NCI-H1048 (cell line): ENCODE results near the gene FBXW11.

ENCODE experiments used
- DNase-seq: peaks from one replicate; lab custom pipeline; 2025; lab: John Stamatoyannopoulos, UW

FBXW11 gene

GRCh38 chr5:171841984-171842776, 164.3 kb downstream of the FBXW11 start:
- DNase-seq = no peak

GRCh38 chr5:171840711-171841522, 165.5 kb downstream of the FBXW11 start:
- no peak for DNase-seq

- DNase-seq = no peak
Observed at GRCh38 chr5:171840066-171840465, 166.4 kb downstream of the FBXW11 start.

DNA sequence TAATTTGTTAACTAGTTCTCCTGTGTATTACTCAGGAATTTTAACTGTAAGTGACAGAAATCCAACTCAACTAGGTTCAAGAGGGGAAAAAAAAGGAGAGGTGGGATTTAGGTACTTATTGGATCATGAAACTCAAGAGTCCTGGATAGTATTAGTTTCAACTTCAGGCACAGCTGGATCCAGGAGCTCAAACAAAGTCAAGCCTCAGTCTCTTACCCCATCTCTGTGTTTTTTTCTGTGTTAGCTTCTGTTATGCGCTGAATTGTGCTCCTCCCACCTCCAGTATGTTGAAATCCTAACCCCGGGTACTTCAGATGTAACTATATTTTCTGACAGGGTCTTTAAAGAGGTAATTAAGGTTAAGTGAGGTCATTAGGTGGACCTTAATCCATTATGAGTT, 167.3 kb downstream of the FBXW11 start:
- DNase-seq = no peak

DNA sequence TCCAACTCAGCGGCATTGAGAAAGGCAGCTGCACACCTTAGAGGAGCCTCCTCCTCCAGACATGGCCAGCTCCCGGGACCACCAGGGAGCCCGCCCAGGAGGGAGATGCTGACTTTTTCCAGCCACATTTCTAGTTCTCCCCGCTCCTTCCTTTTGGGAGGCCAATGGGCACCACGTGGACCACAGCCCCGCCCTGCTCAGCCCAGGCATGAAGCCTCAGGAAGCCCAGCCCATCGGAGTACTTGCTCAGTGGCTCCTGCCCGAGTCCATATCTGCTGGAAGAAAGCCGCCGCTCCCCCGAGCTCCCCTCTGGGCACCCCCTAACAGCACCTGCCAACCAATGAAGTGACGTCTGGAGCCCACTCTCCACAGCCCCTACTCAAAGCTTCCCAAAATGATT, 168.4 kb downstream of the FBXW11 start:
- no peak for DNase-seq

DNA sequence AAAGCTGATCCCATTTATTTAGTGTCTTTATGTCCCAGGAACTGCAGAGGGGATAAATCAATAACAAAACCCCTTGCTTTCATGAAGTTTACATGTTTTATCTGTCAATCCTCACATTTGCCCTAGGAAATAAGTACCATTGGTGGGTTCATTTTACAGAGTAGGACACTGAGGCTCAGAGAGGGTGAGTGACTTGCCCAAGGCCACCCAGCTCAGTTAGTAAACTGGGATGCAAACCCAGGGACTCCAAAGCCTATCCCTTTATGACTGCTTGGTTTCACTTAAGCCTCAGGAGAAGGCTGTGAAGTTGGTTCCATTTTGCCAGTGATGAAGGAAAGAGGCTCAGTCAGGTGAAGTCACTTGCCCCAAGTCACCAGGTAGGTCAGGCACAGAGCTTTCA, 168.9 kb downstream of the FBXW11 start:
- no peak for DNase-seq

GRCh38 chr5:171835066-171835465, 171.4 kb downstream of the FBXW11 start:
- DNase-seq = no peak

DNA sequence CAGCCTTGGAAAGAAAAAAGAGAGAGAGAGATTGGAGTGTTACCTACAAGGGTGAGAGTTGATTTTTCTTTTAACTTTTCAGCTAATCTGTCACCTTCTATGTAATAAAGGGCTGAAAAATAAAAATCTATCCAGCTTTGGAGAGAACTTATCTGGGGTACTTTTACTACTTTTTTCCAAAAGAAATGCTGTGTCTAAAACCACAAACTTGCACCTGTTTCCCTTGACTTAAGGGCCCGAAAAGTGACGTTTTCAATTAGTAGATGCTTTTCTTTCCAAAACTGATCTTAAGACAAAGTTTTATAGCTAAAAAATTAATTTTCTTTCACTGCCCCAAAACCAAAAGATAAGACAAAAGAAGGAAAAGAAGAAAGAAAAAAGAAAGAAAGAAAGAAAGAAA, 172.0 kb downstream of the FBXW11 start:
- DNase-seq = no peak

DNA sequence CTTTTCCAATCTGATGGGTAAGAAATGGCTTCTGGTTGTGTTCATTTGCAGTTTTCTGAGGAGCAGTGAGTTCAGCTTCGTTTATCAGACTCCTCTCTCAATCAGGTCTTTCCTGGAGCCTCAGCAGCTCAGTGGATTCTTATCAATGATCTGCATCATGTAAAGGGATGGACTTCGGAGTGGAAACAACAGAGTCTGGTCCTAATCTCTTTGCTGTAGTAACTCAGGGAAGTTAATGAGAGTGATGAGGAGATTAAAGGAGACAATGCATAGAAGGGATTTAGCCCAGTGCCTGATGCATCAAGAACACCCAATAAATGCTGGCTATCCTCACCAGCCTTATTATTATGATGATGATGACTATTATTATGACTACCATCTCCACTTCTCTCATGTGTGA, 173.7 kb downstream of the FBXW11 start:
- DNase-seq = no peak

- DNase-seq = no peak
Observed at GRCh38 chr5:171830686-171831085, 175.8 kb downstream of the FBXW11 start.

GRCh38 chr5:171827162-171827561, 179.3 kb downstream of the FBXW11 start:
- DNase-seq = no peak

GRCh38 chr5:171826132-171826531, 180.3 kb downstream of the FBXW11 start:
- DNase-seq = no peak

GRCh38 chr5:171825051-171825450, 181.4 kb downstream of the FBXW11 start:
- DNase-seq = no peak

DNA sequence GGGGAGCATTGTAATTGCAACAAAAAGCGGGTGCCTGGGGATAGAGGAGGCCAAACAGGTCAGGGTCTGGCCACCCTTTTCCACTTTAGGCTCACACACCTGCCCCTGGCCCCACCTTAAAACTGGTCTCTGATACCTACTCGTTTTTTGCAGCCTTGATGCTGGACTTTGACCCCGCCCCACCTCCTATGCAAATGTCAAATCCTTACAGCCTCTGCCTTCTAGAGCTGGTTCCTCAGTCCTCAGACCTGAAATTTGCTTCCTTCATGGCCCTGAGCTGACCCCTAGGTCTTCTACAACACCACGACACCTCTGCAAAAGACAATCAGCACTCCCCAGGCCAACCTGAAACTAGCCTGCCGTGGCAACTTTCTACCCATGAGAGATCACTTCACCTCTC, 183.2 kb downstream of the FBXW11 start:
- no peak for DNase-seq

GRCh38 chr5:171821286-171821685, 185.2 kb downstream of the FBXW11 start:
- DNase-seq = no peak

DNA sequence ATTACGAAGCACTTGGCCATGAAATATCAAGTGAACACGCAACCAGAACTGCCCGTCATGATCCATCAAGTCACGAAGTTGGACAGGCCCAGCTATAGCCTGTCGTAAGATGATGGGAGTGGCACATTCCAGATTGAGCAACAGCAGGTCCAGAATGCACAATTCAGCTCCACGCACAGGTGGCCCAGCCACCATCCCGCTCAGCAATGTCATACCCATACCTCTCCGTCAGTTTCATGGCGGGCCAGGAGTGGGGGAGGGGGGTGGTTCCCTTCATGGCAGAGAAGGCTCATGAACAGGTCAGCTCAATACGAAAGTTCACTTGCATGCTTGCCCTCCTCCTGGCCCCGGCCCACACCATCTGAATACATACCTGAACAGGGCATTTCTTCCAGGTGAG, 185.9 kb downstream of the FBXW11 start:
- DNase-seq = no peak

DNA sequence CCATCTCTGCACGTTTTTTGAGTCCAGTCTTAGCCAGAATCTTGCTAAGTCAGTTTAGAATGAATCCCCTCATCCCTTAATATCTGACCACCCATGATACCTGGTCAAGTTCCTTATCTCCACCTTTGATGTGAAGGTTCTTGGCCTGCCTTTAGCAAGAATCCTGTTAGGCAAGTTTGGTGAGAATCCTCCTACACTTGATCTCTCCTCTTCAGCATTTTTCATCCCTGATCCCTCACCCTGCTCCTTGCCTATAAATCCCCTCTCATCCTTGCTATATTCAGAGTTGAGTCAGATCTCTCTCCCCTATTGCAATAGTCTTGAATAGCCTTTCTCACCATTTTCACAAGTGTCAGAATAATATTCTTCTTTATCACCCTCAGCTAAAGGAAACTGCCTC, 189.8 kb downstream of the FBXW11 start:
- DNase-seq = no peak

DNA sequence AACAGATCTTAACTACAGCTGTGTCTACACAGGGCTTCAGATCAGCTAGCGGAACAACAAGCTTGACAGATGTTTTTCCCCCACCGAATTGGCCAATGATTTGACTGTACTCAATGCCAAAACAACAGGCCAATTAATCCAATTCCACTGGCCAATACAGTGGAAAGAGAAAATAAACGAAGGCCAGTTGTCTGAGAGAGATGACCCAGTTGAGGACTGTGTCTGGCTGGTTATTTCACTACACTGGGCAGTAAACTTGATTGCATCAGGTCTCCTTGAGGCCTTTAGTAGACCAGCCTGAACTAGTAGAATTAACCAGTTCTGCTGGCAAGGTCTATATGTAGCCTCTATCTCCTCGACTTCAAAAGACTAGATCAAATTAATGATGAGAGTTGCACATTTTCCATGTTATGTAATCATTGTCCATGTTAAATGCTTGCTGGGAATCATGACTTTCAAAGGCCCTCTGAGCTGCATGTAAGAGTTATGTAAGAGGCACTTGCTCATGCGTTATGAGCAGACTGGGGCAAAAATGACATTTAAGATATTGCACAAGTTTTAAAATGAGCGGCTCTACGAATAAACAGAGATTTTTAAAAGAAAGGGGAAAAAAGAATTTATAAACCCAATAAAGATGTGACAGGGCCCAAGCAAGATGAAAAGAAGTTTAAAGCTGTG, 192.5 kb downstream of the FBXW11 start:
- DNase-seq = no peak

DNA sequence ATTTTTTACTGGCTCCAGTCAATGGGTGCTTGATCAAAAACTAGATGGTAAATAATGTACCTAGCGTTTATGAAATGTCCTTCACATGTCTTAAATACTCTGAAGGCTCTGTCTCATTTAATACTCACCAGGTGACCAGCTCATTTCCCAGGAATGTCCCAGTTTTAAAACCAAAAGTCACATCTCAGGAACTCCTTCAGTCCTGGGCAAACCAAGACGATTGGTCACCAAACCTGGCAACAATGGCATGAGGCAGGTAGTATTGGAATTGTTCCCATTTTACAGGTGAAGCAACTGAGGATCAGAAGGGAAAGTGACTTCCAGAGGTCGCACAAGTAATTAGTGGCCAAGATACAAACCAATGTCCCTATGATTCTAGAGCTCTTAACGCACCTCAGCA, 193.2 kb downstream of the FBXW11 start:
- no peak for DNase-seq
